Vagina (tissue), 2 donors: ENCODE data around the gene WDR82. TPM values are rescaled to one million over a fixed set of nuclear protein-coding genes. Genes with fewer than 3 reads are reported as not detected.

Experiments used
- DNase-seq, 2 donors: peaks; one replicate each; pipeline ENCODE4 v3.0.0-alpha.2; 2017; ENCODE audit errors: extremely low spot score in 2 of 2
- H3K27ac ChIP-seq: fragments of 200-600 bp; sonication (generic); one replicate; pipeline ENCODE4 v1.5.1; 2019
- H3K27me3 ChIP-seq: fragments of 200-600 bp; sonication (generic); one replicate; pipeline ENCODE4 v1.5.1; 2019
- H3K36me3 ChIP-seq, 2 donors: fragments of 200-600 bp; sonication (generic); one replicate each; pipeline ENCODE4 v1.5.1; 2017 to 2019
- H3K4me1 ChIP-seq: fragments of 200-600 bp; sonication (generic); one replicate; pipeline ENCODE4 v1.5.1; 2019
- H3K4me3 ChIP-seq, 2 donors: fragments of 200-600 bp; sonication (generic); 1 replicate in 1 of 2; 2 replicates in 1 of 2; pipeline ENCODE4 v1.5.1; 2016 to 2019
- H3K9me3 ChIP-seq: fragments of 200-600 bp; sonication (generic); one replicate; pipeline ENCODE4 v1.5.1; 2019
- CTCF ChIP-seq, 3 experiments: fragments of 450-650 bp in 2 of 3; fragments of 200-600 bp in 1 of 3; sonication (generic) in 1 of 3; IDR thresholded peaks; one replicate each; pipeline ENCODE4 v1.5.1; 2017 to 2019; ENCODE audit warnings: antibody characterized with exemption in 3 of 3, mild to moderate bottlenecking in 2 of 3, moderate library complexity in 2 of 3
- POLR2A ChIP-seq, 2 donors: fragments of 450-650 bp; IDR thresholded peaks; one replicate each; pipeline ENCODE4 v1.6.1; 2017; ENCODE audit warnings: antibody characterized with exemption in 2 of 2, mild to moderate bottlenecking in 2 of 2, moderate library complexity in 2 of 2
- POLR2AphosphoS5 ChIP-seq, 2 donors: sonication (generic); formaldehyde crosslinking; IDR thresholded peaks; one replicate each; pipeline ENCODE4 v1.9.0; 2017; ENCODE audit warnings: antibody characterized with exemption in 2 of 2, mild to moderate bottlenecking in 2 of 2, low read depth in 1 of 2; ENCODE audit not compliant: insufficient read depth in 1 of 2
- intact Hi-C: fragments of 100-400 bp; cut with DNase I; formaldehyde crosslinking; loops from one replicate; pipeline ENCODE4 v1.15.1; 2023
- total RNA-seq: library from RNA; depleted of rRNA; stranded (reverse); fragments of >200 nt; gene quantifications from one replicate; pipeline ENCODE4 v1.2.3, GENCODE V29; 2016

The WDR82 gene
- total RNA-seq, 1 donor from 2014 or later = 44.4 TPM

- no peak for TF ChIP-seq POLR2AphosphoS5 (IDR thresholded peaks at IDR 0.05; ENCODE audit: insufficient read depth in 1 of 2, low read depth in 1 of 2)
- no peak overlapping the region for H3K4me3 ChIP-seq
- H3K36me3 ChIP-seq = no peaks in the 10 kb centered on the region
- H3K27me3 ChIP-seq = no peaks in the 10 kb centered on the region
- H3K9me3 ChIP-seq = no peaks in the 10 kb centered on the region
- DNase-seq = no peak
- H3K4me1 ChIP-seq = no peaks in the 10 kb centered on the region
- intact Hi-C loops = no loop called here
- H3K27ac ChIP-seq = no peak overlapping the region
Observed at GRCh38 chr3:52305926-52306325, 27.5 kb upstream of the WDR82 start.

- no peak for DNase-seq
- Histone ChIP-seq H3K27ac (no peak overlapping the region), H3K9me3 (no peaks in the 10 kb centered on the region), H3K4me1 (no peaks in the 10 kb centered on the region), H3K4me3 (no peak overlapping the region), H3K27me3 (no peaks in the 10 kb centered on the region), H3K36me3 (no peaks in the 10 kb centered on the region)
- TF ChIP-seq POLR2AphosphoS5 (IDR thresholded peaks at IDR 0.05; ENCODE audit: insufficient read depth in 1 of 2, low read depth in 1 of 2) (no peak), POLR2A (IDR thresholded peaks at IDR 0.05) (no peak), CTCF (IDR thresholded peaks at IDR 0.05) (no peak)
- intact Hi-C loops = no loop called here
Observed at GRCh38 chr3:52303811-52304210, 25.4 kb upstream of the WDR82 start.

- no peak overlapping the region for H3K27ac ChIP-seq
Observed at GRCh38 chr3:52302426-52303145, 24.1 kb upstream of the WDR82 start.

GRCh38 chr3:52299879-52300611 is 21.6 kb upstream of the WDR82 start:
- Histone ChIP-seq H3K4me1 (no peaks in the 10 kb centered on the region), H3K27me3 (no peaks in the 10 kb centered on the region), H3K36me3 (no peaks in the 10 kb centered on the region), H3K9me3 (no peaks in the 10 kb centered on the region), H3K27ac (no peak overlapping the region), H3K4me3 (no peak overlapping the region)
- DNase-seq = no peak
- TF ChIP-seq CTCF (IDR thresholded peaks at IDR 0.05) (no peak), POLR2AphosphoS5 (IDR thresholded peaks at IDR 0.05; ENCODE audit: insufficient read depth in 1 of 2, low read depth in 1 of 2) (no peak), POLR2A (IDR thresholded peaks at IDR 0.05) (no peak)
- intact Hi-C loops = no loop called here

More at GRCh38 chr3:52302426-52303145, 24.1 kb upstream of the WDR82 start:
- Histone ChIP-seq H3K9me3 (no peaks in the 10 kb centered on the region), H3K4me3 (no peak overlapping the region), H3K4me1 (no peaks in the 10 kb centered on the region), H3K36me3 (no peaks in the 10 kb centered on the region), H3K27me3 (no peaks in the 10 kb centered on the region)
- intact Hi-C loops = no loop called here
- DNase-seq = no peak
- TF ChIP-seq POLR2AphosphoS5 (IDR thresholded peaks at IDR 0.05; ENCODE audit: insufficient read depth in 1 of 2, low read depth in 1 of 2) = no peak
- no peak for TF ChIP-seq CTCF (IDR thresholded peaks at IDR 0.05)
- TF ChIP-seq POLR2A (IDR thresholded peaks at IDR 0.05) = no peak

GRCh38 chr3:52299247-52299878 is 20.9 kb upstream of the WDR82 start:
- Histone ChIP-seq H3K4me1 (no peaks in the 10 kb centered on the region), H3K27ac (no peak overlapping the region), H3K27me3 (no peaks in the 10 kb centered on the region), H3K9me3 (no peaks in the 10 kb centered on the region), H3K36me3 (no peaks in the 10 kb centered on the region), H3K4me3 (no peak overlapping the region)
- no peak for DNase-seq
- intact Hi-C loops = no loop called here
- TF ChIP-seq POLR2A (IDR thresholded peaks at IDR 0.05) = no peak
- TF ChIP-seq POLR2AphosphoS5 (IDR thresholded peaks at IDR 0.05; ENCODE audit: insufficient read depth in 1 of 2, low read depth in 1 of 2) = no peak
- TF ChIP-seq CTCF (IDR thresholded peaks at IDR 0.05) = no peak
